ENCODE data around the gene NLN.

The NLN gene

DNA sequence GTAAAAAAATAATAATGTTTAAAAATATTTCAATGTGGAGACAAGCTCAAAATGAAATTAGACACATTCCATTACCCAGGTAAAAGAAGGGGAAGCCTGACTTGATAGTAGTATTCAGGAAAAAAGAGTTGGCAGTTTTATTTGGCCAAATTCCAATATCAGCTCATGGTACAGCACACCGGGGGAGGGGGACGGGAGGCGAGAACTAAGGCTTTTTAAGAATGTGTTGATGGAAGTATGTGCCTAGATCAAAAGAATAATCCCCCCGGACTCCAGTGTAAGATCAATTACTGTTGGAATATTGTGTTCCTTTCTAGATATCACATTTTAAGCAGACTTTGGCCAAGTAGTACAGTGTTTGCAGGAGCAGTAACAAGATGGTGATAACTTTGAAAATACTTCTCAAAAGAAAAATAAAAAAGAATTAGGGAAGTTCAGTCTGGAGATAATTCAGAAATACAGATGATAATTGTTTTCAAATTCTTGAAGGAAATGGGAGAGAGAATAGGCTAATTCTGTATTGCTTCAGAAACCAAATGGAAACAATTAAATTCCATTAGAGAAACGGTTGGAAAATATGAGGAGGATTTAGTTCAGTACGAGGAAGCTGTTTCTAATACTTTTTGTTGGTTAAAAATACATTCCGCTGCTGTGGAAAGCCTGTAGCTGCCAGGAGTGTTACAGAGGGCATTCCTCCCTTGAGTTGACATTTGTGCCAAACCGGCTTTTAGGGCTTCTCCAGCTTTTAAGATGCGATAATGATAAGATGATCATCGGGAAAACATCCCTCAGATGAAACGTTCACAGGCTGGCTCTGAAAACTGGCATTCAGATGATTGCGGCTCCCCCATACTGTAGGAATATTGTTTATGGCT lies 106.3 kb downstream of the NLN start:
- TF ChIP-seq, protein P1, sequence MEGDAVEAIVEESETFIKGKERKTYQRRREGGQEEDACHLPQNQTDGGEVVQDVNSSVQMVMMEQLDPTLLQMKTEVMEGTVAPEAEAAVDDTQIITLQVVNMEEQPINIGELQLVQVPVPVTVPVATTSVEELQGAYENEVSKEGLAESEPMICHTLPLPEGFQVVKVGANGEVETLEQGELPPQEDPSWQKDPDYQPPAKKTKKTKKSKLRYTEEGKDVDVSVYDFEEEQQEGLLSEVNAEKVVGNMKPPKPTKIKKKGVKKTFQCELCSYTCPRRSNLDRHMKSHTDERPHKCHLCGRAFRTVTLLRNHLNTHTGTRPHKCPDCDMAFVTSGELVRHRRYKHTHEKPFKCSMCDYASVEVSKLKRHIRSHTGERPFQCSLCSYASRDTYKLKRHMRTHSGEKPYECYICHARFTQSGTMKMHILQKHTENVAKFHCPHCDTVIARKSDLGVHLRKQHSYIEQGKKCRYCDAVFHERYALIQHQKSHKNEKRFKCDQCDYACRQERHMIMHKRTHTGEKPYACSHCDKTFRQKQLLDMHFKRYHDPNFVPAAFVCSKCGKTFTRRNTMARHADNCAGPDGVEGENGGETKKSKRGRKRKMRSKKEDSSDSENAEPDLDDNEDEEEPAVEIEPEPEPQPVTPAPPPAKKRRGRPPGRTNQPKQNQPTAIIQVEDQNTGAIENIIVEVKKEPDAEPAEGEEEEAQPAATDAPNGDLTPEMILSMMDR (IDR thresholded peaks at IDR 0.05): no peak
- peaks cover 13 to 15% of the 10 kb centered on the region in 2 experiments for H3K4me1 ChIP-seq (ENCODE audit: control insufficient read depth in 1 of 2, insufficient read depth in 1 of 2, low read depth in 1 of 2, low read length in 1 of 2)
- H3K36me3 ChIP-seq: no peaks in the 10 kb centered on the region
- no peak overlapping the region for H3K27ac ChIP-seq
- no peaks in the 10 kb centered on the region for H3K9me3 ChIP-seq
- H3K4me3 ChIP-seq (ENCODE audit: low read depth in 1 of 2, low read length in 1 of 2): no peak overlapping the region
- no peaks in the 10 kb centered on the region for H3K27me3 ChIP-seq

DNA sequence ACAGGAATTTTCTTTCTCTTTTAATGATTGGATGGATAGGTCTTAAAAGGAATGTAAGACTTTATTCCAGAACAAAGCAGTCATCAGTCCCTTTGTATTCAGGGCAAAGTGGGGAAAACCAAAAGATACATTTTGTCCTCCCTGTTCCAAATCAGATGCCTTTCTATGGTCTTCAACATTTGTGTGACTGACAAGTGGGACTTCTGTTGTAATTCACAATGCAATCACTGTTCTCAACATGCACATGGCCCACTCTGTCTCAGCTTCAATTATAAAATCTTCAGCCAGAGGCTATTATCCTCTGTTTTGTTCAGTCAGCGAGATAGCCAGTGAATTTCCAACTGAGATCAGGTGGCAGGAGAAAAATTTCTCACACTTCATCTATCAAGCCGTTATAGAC lies 108.9 kb downstream of the NLN start:
- Histone ChIP-seq H3K4me3 (ENCODE audit: low read depth in 1 of 2, low read length in 1 of 2) (no peak overlapping the region), H3K4me1 (ENCODE audit: control insufficient read depth in 1 of 2, insufficient read depth in 1 of 2, low read depth in 1 of 2, low read length in 1 of 2) (peaks cover 7 to 9% of the 10 kb centered on the region in 2 experiments), H3K27me3 (no peaks in the 10 kb centered on the region), H3K36me3 (no peaks in the 10 kb centered on the region), H3K9me3 (no peaks in the 10 kb centered on the region), H3K27ac (no peak overlapping the region)
- TF ChIP-seq, protein P1 (IDR thresholded peaks at IDR 0.05): no peak

DNA sequence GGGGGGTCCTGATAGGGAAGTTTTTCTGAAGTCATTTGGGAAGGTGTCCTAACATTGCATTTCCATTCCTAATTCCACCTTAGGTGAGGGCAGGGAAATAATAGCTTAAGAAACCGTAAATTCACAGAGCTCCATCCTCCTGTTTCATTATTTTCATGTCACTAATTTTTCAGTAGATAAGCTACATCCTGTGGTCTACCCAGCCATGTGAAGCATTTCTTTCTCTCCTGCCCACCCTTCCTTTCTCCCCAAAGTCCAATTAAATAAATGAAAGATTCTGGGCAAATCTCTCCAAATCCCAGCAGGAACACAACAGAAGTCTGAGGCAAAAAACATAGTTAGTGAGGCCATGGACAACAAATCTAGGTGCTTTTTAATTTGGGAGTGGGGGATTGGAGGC lies 109.3 kb downstream of the NLN start:
- Histone ChIP-seq H3K36me3 (no peaks in the 10 kb centered on the region), H3K27me3 (no peaks in the 10 kb centered on the region), H3K4me1 (ENCODE audit: control insufficient read depth in 1 of 2, insufficient read depth in 1 of 2, low read depth in 1 of 2, low read length in 1 of 2) (peaks cover 3 to 5% of the 10 kb centered on the region in 2 experiments), H3K9me3 (no peaks in the 10 kb centered on the region), H3K4me3 (ENCODE audit: low read depth in 1 of 2, low read length in 1 of 2) (no peak overlapping the region), H3K27ac (no peak overlapping the region)
- TF ChIP-seq, protein P1 (IDR thresholded peaks at IDR 0.05): no peak

DNA sequence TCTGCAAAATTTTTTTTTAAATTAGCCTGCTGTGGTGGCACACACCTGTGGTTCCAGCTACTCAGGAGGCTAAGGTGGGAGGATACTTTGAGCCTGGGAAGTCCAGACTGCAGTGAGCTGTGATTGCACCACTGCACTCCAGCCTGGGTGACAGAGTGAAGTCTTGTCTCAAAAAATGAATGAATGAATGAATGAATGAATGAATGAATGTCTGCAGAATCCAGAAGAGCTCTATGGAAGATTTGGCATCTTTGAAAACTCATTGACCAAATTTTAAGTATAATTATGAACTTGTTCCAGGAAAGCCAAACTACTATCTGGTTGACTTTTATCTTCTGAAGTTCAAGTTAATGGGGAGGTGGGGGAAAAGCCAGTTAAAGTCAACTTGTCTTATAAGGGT lies 110.1 kb downstream of the NLN start:
- Histone ChIP-seq H3K27ac (no peak overlapping the region), H3K36me3 (no peaks in the 10 kb centered on the region), H3K27me3 (no peaks in the 10 kb centered on the region), H3K9me3 (no peaks in the 10 kb centered on the region), H3K4me1 (ENCODE audit: control insufficient read depth in 1 of 2, insufficient read depth in 1 of 2, low read depth in 1 of 2, low read length in 1 of 2) (no peaks in the 10 kb centered on the region), H3K4me3 (ENCODE audit: low read depth in 1 of 2, low read length in 1 of 2) (no peak overlapping the region)
- TF ChIP-seq, protein P1 (IDR thresholded peaks at IDR 0.05): no peak

DNA sequence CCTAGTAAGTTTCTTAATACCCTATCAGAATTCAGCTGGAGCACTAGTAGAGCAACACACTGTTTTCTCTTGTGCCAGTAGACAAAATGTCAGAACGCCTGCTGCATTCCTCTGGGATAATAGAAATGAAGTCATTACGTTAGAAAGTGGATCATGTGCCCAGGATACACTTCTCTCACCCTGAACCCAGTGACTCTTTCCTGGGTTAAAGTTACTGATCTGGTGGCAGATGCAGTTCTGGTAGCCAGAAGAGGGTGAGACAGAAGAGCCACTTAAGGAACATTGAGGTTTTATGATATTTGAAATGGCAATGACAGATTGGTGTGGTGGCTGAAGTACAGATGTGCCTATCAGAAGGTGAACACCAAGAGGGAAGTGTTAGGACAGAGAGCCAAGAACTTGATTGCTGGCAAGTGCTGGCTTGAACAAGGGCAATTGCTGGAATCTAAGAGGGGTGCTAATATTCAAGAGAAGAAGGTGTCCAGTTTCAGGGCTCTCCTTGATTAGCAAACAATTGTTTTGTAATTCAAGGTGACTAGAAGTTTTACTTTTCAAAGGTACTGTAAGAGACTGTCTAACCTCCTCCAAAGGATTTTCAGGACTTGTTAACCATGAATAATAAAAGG lies 110.7 kb downstream of the NLN start:
- Histone ChIP-seq H3K36me3 (no peaks in the 10 kb centered on the region), H3K4me1 (ENCODE audit: control insufficient read depth in 1 of 2, insufficient read depth in 1 of 2, low read depth in 1 of 2, low read length in 1 of 2) (no peaks in the 10 kb centered on the region), H3K4me3 (ENCODE audit: low read depth in 1 of 2, low read length in 1 of 2) (no peak overlapping the region), H3K9me3 (no peaks in the 10 kb centered on the region), H3K27ac (no peak overlapping the region), H3K27me3 (no peaks in the 10 kb centered on the region)
- TF ChIP-seq, protein P1 (IDR thresholded peaks at IDR 0.05): no peak

Measured in neutrophil (primary cell).